Renal cortical epithelial cell (primary cell): ENCODE results near the gene DDX25. TPM values are rescaled to one million over a fixed set of nuclear protein-coding genes. Genes with fewer than 3 reads are reported as not detected.

ENCODE experiments used
- DNase-seq: peaks from one replicate; pipeline ENCODE4 v3.0.0-alpha.2; 2011; ENCODE audit warnings: low read depth
- total RNA-seq: library from RNA; depleted of rRNA; stranded (reverse); fragments of >200 nt; gene quantifications from 2 replicates; pipeline ENCODE4 v1.2.3, GENCODE V29; 2014

DDX25 gene
- total RNA-seq, 1 donor from 2014 or later = 0.10 TPM

GRCh38 chr11:125977333-125977732 lies 73.0 kb downstream of the DDX25 start:
- no peak for DNase-seq

GRCh38 chr11:125978181-125978716 lies 73.9 kb downstream of the DDX25 start:
- no peak for DNase-seq

Other genes with a start within 250 kb of the DDX25 start
- gene ACRV1, start 223.7 kb upstream of the DDX25 start, total RNA-seq = not detected in 2 replicates
- not detected in 2 replicates for gene PATE1, start 158.2 kb upstream of the DDX25 start, total RNA-seq
- gene PATE2, start 125.7 kb upstream of the DDX25 start, total RNA-seq = 0.20 TPM in 1 of 2 replicates, not detected in the other
- not detected in 2 replicates for gene PATE3, start 116.4 kb upstream of the DDX25 start, total RNA-seq
- gene PATE4, start 71.2 kb upstream of the DDX25 start, total RNA-seq = not detected in 2 replicates
- gene HYLS1, start 16.8 kb upstream of the DDX25 start, total RNA-seq = 6.2 and 12.3 TPM in 2 replicates
- gene PUS3, start 1.3 kb upstream of the DDX25 start, total RNA-seq = 15.8 and 23.4 TPM in 2 replicates
- gene VSIG10L2, start 41.5 kb downstream of the DDX25 start, total RNA-seq = not detected in 2 replicates
- 5.7 and 9.4 TPM in 2 replicates for gene CDON, start 158.4 kb downstream of the DDX25 start, total RNA-seq